Naive B cell (primary cell): ENCODE data around the gene RELL1. TPM values are rescaled to one million over a fixed set of nuclear protein-coding genes. Genes with fewer than 3 reads are reported as not detected.

Experiments
- ATAC-seq, 2 donors: fragments of 150-1000 bp; cut with Tn5 transposase; 2 replicates each; pipeline ENCODE4 v1.10.0; 2021; ENCODE audit warnings: low read depth in 2 of 2, mild to moderate bottlenecking in 2 of 2, moderate library complexity in 2 of 2
- DNase-seq: peaks from one replicate; pipeline ENCODE4 v3.0.0; 2022
- H3K27ac Mint-ChIP-seq, 6 donors: one replicate each; pipeline ENCODE4 v1.8.0; 2020 to 2022; ENCODE audit warnings: mild to moderate bottlenecking in 6 of 6, mixed read lengths in 6 of 6, moderate library complexity in 5 of 6, inconsistent platforms in 2 of 6
- H3K27me3 Mint-ChIP-seq, 3 donors: one replicate each; pipeline ENCODE4 v1.8.0; 2021 to 2022; ENCODE audit warnings: mixed read lengths in 3 of 3, mild to moderate bottlenecking in 1 of 3
- H3K36me3 Mint-ChIP-seq, 2 donors: one replicate each; pipeline ENCODE4 v1.8.0; 2020 to 2022; ENCODE audit warnings: mixed read lengths in 2 of 2, inconsistent platforms in 1 of 2, mild to moderate bottlenecking in 1 of 2
- H3K4me1 Mint-ChIP-seq, 3 donors: one replicate each; pipeline ENCODE4 v1.8.0; 2020 to 2022; ENCODE audit warnings: mixed read lengths in 3 of 3, inconsistent platforms in 1 of 3, mild to moderate bottlenecking in 1 of 3, moderate library complexity in 1 of 3
- H3K4me3 Mint-ChIP-seq, 8 donors: one replicate each; pipeline ENCODE4 v1.8.0; 2020 to 2022; ENCODE audit warnings: mild to moderate bottlenecking in 8 of 8, mixed read lengths in 8 of 8, moderate library complexity in 8 of 8, inconsistent platforms in 2 of 8
- H3K9me3 Mint-ChIP-seq, 7 donors: one replicate each; pipeline ENCODE4 v1.8.0; 2020 to 2022; ENCODE audit warnings: mixed read lengths in 7 of 7, mild to moderate bottlenecking in 5 of 7, inconsistent platforms in 2 of 7, moderate library complexity in 1 of 7
- polyA plus RNA-seq, 6 donors: library from polyadenylated mRNA; unstranded; fragments of 300-500 nt; fragmentation: Illumina TruSeq; gene quantifications; one replicate each; pipeline ENCODE4 v1.2.3, GENCODE V29; 2021; ENCODE audit warnings: low read depth in 6 of 6

RELL1 gene
- polyA plus RNA-seq, 6 donors from 2014 or later = 0.32 to 1.2 (median 0.59) TPM; not detected in 2

GRCh38 chr4:37719021-37719420, 32.8 kb upstream of the RELL1 start:
- Mint-ChIP-seq H3K4me1 (peaks cover 5 to 10% (median 6%) of the 10 kb centered on the region in 3 donors), H3K27ac (peak overlapping the region in 1 of 6 donors; percentile 74), H3K9me3 (peaks cover 0 to 3% (median 0%) of the 10 kb centered on the region in 7 donors), H3K27me3 (peaks cover 0 to 14% (median 6%) of the 10 kb centered on the region in 3 donors), H3K4me3 (no peak overlapping the region), H3K36me3 (no peaks in the 10 kb centered on the region)
- ATAC-seq (no peak), DNase-seq (no peak)

- H3K4me1 Mint-ChIP-seq = peaks cover 5 to 10% (median 6%) of the 10 kb centered on the region in 3 donors
Observed at GRCh38 chr4:37717576-37717975, 31.4 kb upstream of the RELL1 start.

GRCh38 chr4:37715889-37716402, 29.8 kb upstream of the RELL1 start:
- DNase-seq = no peak
- H3K4me1 Mint-ChIP-seq = peaks cover 5 to 10% (median 6%) of the 10 kb centered on the region in 3 donors
- peaks cover 0 to 15% (median 0%) of the 10 kb centered on the region in 3 donors for H3K27me3 Mint-ChIP-seq
- no peaks in the 10 kb centered on the region for H3K9me3 Mint-ChIP-seq
- no peak for ATAC-seq
- peak overlapping the region in 1 of 6 donors; percentile 12 for H3K27ac Mint-ChIP-seq
- no peaks in the 10 kb centered on the region for H3K36me3 Mint-ChIP-seq
- no peak overlapping the region for H3K4me3 Mint-ChIP-seq

More at GRCh38 chr4:37717576-37717975, 31.4 kb upstream of the RELL1 start:
- Mint-ChIP-seq H3K4me3 (no peak overlapping the region), H3K36me3 (no peaks in the 10 kb centered on the region), H3K9me3 (no peaks in the 10 kb centered on the region), H3K27me3 (peaks cover 0 to 11% (median 0%) of the 10 kb centered on the region in 3 donors), H3K27ac (no peak overlapping the region)
- DNase-seq (no peak), ATAC-seq (no peak)

- Mint-ChIP-seq H3K27me3 (peaks cover 0 to 13% (median 0%) of the 10 kb centered on the region in 3 donors), H3K4me3 (no peak overlapping the region), H3K27ac (peak overlapping the region in 1 of 6 donors; percentile 21), H3K36me3 (no peaks in the 10 kb centered on the region), H3K9me3 (no peaks in the 10 kb centered on the region), H3K4me1 (no peaks in the 10 kb centered on the region)
- no peak for DNase-seq
- ATAC-seq = no peak
Observed at GRCh38 chr4:37710491-37710890, 24.3 kb upstream of the RELL1 start.

GRCh38 chr4:37706032-37706431, 19.9 kb upstream of the RELL1 start:
- DNase-seq (no peak), ATAC-seq (no peak)
- H3K36me3 Mint-ChIP-seq = no peaks in the 10 kb centered on the region
- H3K4me3 Mint-ChIP-seq = no peak overlapping the region
- H3K4me1 Mint-ChIP-seq = no peaks in the 10 kb centered on the region
- H3K9me3 Mint-ChIP-seq = peaks cover 0 to 2% (median 0%) of the 10 kb centered on the region in 7 donors
- H3K27ac Mint-ChIP-seq = no peak overlapping the region
- H3K27me3 Mint-ChIP-seq = peaks cover 0 to 10% (median 0%) of the 10 kb centered on the region in 3 donors

- H3K36me3 Mint-ChIP-seq = no peaks in the 10 kb centered on the region
- no peaks in the 10 kb centered on the region for H3K4me1 Mint-ChIP-seq
- DNase-seq = no peak
- H3K4me3 Mint-ChIP-seq = no peak overlapping the region
- peaks cover 0 to 2% (median 0%) of the 10 kb centered on the region in 7 donors for H3K9me3 Mint-ChIP-seq
- peaks cover 0 to 12% (median 0%) of the 10 kb centered on the region in 3 donors for H3K27me3 Mint-ChIP-seq
- H3K27ac Mint-ChIP-seq = peak overlapping the region in 1 of 6 donors; percentile 33
- no peak for ATAC-seq
Observed at GRCh38 chr4:37705571-37705970, 19.4 kb upstream of the RELL1 start.

- Mint-ChIP-seq H3K36me3 (no peaks in the 10 kb centered on the region), H3K9me3 (peaks cover 0 to 2% (median 0%) of the 10 kb centered on the region in 7 donors), H3K4me3 (no peak overlapping the region), H3K27me3 (peaks cover 0 to 8% (median 7%) of the 10 kb centered on the region in 3 donors), H3K4me1 (no peaks in the 10 kb centered on the region), H3K27ac (no peak overlapping the region)
- ATAC-seq (no peak), DNase-seq (no peak)
Observed at GRCh38 chr4:37699868-37700481, 13.8 kb upstream of the RELL1 start.

GRCh38 chr4:37697566-37697965, 11.4 kb upstream of the RELL1 start:
- peaks cover 0 to 7% (median 7%) of the 10 kb centered on the region in 3 donors for H3K27me3 Mint-ChIP-seq
- no peaks in the 10 kb centered on the region for H3K4me1 Mint-ChIP-seq
- ATAC-seq (no peak), DNase-seq (no peak)
- H3K4me3 Mint-ChIP-seq = no peak overlapping the region
- peaks cover 3 to 5% of the 10 kb centered on the region in 2 donors for H3K36me3 Mint-ChIP-seq
- peaks cover 0 to 10% (median 3%) of the 10 kb centered on the region in 7 donors for H3K9me3 Mint-ChIP-seq
- no peak overlapping the region for H3K27ac Mint-ChIP-seq

GRCh38 chr4:37693450-37694190, 7.4 kb upstream of the RELL1 start:
- ATAC-seq = no peak

GRCh38 chr4:37693030-37693429, 6.9 kb upstream of the RELL1 start:
- Mint-ChIP-seq H3K27ac (no peak overlapping the region), H3K4me3 (no peak overlapping the region), H3K36me3 (peaks cover 5 to 11% of the 10 kb centered on the region in 2 donors), H3K27me3 (peaks cover 0 to 4% (median 0%) of the 10 kb centered on the region in 3 donors), H3K9me3 (peaks cover 0 to 18% (median 4%) of the 10 kb centered on the region in 7 donors), H3K4me1 (no peaks in the 10 kb centered on the region)
- ATAC-seq = no peak
- DNase-seq = no peak

More at GRCh38 chr4:37693450-37694190, 7.4 kb upstream of the RELL1 start:
- DNase-seq = no peak
- Mint-ChIP-seq H3K9me3 (peaks cover 0 to 18% (median 4%) of the 10 kb centered on the region in 7 donors), H3K4me1 (no peaks in the 10 kb centered on the region), H3K27ac (no peak overlapping the region), H3K27me3 (peaks cover 0 to 6% (median 4%) of the 10 kb centered on the region in 3 donors), H3K4me3 (no peak overlapping the region), H3K36me3 (peaks cover 5 to 11% of the 10 kb centered on the region in 2 donors)

GRCh38 chr4:37690976-37691375, 4.8 kb upstream of the RELL1 start:
- no peak for DNase-seq
- Mint-ChIP-seq H3K9me3 (peaks cover 0 to 18% (median 4%) of the 10 kb centered on the region in 7 donors), H3K4me1 (peaks cover 7 to 9% (median 8%) of the 10 kb centered on the region in 3 donors), H3K27me3 (peaks cover 0 to 4% (median 0%) of the 10 kb centered on the region in 3 donors), H3K36me3 (peaks cover 5 to 11% of the 10 kb centered on the region in 2 donors), H3K4me3 (no peak overlapping the region), H3K27ac (no peak overlapping the region)
- ATAC-seq = no peak

- H3K9me3 Mint-ChIP-seq = peaks cover 0 to 18% (median 4%) of the 10 kb centered on the region in 7 donors
- ATAC-seq (no peak), DNase-seq (no peak)
- peaks cover 0 to 10% (median 6%) of the 10 kb centered on the region in 3 donors for H3K27me3 Mint-ChIP-seq
- peak overlapping the region in 1 of 8 donors; percentile 58 for H3K4me3 Mint-ChIP-seq
- H3K4me1 Mint-ChIP-seq = peaks cover 16 to 19% (median 18%) of the 10 kb centered on the region in 3 donors
- no peak overlapping the region for H3K27ac Mint-ChIP-seq
- peaks cover 5 to 11% of the 10 kb centered on the region in 2 donors for H3K36me3 Mint-ChIP-seq
Observed at GRCh38 chr4:37689353-37690095, 3.3 kb upstream of the RELL1 start.

- peaks cover 22 to 28% (median 26%) of the 10 kb centered on the region in 3 donors for H3K4me1 Mint-ChIP-seq
- peaks cover 0 to 11% (median 3%) of the 10 kb centered on the region in 7 donors for H3K9me3 Mint-ChIP-seq
- H3K4me3 Mint-ChIP-seq = peak overlapping the region in 5 of 8 donors; percentile 92 to 98 (median 96)
- H3K27me3 Mint-ChIP-seq = peaks cover 0 to 15% (median 9%) of the 10 kb centered on the region in 3 donors
- peaks cover 3 to 8% of the 10 kb centered on the region in 2 donors for H3K36me3 Mint-ChIP-seq
- peak overlapping the region in 1 of 6 donors; percentile 54 for H3K27ac Mint-ChIP-seq
- DNase-seq (no peak), ATAC-seq (no peak)
Observed at GRCh38 chr4:37687681-37688080, 1.5 kb upstream of the RELL1 start.
